Measurements from ENCODE around the gene CHI3L1. TPM values are rescaled to one million over a fixed set of nuclear protein-coding genes. Genes with fewer than 3 reads are reported as not detected.

The CHI3L1 gene
- total RNA-seq, 1 donor from 2014 or later: not detected

DNA sequence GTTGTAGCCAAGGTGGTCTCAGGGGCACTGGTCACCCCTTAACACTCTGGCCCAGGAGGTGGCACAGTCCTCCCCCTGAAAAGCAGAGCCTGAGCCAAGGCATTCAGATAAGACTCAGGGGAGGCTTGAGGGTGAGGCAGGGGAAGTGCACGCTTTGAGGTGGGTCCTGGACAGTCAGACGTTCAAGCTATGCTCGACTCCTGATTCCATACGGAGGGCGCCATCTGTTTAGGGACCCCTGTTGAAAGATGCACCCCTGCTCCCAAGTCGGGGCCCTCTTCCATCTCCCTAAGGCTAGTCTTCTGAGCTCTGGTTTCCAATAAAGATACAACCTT is 12.9 kb upstream of the CHI3L1 start:
- Mint-ChIP-seq H3K27ac (no peak overlapping the region), H3K36me3 (no peaks in the 10 kb centered on the region), H3K9me3 (peaks cover 4% of the 10 kb centered on the region), H3K4me1 (ENCODE audit: unreplicated experiment) (peaks cover 3% of the 10 kb centered on the region), H3K4me3 (no peak overlapping the region), H3K27me3 (peaks cover 26% of the 10 kb centered on the region)
- TF ChIP-seq, protein P1, sequence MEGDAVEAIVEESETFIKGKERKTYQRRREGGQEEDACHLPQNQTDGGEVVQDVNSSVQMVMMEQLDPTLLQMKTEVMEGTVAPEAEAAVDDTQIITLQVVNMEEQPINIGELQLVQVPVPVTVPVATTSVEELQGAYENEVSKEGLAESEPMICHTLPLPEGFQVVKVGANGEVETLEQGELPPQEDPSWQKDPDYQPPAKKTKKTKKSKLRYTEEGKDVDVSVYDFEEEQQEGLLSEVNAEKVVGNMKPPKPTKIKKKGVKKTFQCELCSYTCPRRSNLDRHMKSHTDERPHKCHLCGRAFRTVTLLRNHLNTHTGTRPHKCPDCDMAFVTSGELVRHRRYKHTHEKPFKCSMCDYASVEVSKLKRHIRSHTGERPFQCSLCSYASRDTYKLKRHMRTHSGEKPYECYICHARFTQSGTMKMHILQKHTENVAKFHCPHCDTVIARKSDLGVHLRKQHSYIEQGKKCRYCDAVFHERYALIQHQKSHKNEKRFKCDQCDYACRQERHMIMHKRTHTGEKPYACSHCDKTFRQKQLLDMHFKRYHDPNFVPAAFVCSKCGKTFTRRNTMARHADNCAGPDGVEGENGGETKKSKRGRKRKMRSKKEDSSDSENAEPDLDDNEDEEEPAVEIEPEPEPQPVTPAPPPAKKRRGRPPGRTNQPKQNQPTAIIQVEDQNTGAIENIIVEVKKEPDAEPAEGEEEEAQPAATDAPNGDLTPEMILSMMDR (conservative IDR thresholded peaks at IDR 0.05): no peak
- no peak for DNase-seq (ENCODE audit: extremely low spot score, unreplicated experiment)

DNA sequence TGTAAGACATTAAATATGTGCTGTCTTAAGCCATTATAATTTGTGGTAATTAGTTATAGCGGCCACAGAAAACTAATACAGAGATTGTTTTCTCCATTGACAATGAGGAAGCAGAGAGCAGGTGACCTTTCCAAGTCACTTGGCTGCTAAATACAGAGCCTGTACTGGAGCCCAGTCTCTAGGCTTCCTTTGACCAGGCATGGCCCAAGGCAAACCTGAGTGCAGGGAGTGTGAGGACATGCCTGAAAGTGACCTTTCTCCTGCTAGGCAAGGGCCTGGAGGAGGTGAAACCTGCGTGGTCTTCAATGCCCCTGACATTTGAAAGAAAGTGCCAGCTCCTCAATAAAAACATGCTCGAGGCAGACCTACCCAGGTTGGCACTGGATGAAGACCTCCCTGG is 12.5 kb upstream of the CHI3L1 start:
- DNase-seq (ENCODE audit: extremely low spot score, unreplicated experiment): no peak
- H3K4me3 Mint-ChIP-seq: no peak overlapping the region
- H3K9me3 Mint-ChIP-seq: peaks cover 4% of the 10 kb centered on the region
- H3K36me3 Mint-ChIP-seq: no peaks in the 10 kb centered on the region
- TF ChIP-seq, protein P1 (conservative IDR thresholded peaks at IDR 0.05): no peak
- peaks cover 3% of the 10 kb centered on the region for H3K4me1 Mint-ChIP-seq (ENCODE audit: unreplicated experiment)
- H3K27me3 Mint-ChIP-seq: peaks cover 26% of the 10 kb centered on the region
- H3K27ac Mint-ChIP-seq: no peak overlapping the region

DNA sequence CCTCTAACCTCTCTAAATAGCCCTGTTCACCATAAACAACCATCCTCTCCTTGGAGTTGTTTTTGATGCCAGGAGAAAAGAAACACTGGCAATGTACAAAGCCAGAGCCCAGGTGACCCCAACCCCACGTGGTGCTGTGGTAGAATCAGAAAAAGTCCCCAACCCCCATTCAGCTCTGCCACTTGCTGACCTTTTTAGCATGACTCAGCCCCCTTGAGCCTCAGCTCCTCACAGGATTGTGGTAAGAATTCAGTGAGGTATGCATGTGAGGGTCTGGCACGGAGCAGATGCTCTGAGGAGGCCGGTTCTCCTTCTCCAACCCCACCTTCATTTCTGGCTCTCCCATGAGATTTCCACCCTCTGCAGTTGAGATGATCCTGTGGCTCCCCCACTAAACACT is 11.1 kb upstream of the CHI3L1 start:
- Mint-ChIP-seq H3K9me3 (peaks cover 4% of the 10 kb centered on the region), H3K4me1 (ENCODE audit: unreplicated experiment) (peaks cover 3% of the 10 kb centered on the region), H3K27ac (no peak overlapping the region), H3K36me3 (no peaks in the 10 kb centered on the region), H3K4me3 (no peak overlapping the region), H3K27me3 (peaks cover 26% of the 10 kb centered on the region)
- TF ChIP-seq, protein P1 (conservative IDR thresholded peaks at IDR 0.05): no peak
- DNase-seq (ENCODE audit: extremely low spot score, unreplicated experiment): no peak

DNA sequence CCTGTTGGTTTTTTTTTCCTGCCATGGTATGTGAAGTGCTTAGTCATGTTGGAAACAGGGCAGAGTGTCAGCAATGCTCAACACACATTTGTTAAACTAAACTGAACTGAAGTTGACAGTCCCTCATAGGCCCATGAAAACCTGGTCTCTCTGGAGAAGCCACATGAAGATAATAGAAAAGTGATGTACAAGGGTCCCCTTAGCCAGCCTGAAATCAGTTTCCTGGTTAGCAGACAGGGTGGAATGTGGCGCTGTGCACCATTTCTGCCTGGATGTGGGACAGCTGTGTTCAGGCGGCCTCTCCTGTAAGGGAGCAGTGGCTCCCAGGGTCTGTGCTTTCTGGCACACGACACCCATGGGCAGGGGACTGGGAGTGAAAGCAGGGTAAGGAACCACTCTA is 9.9 kb upstream of the CHI3L1 start:
- H3K4me3 Mint-ChIP-seq: no peak overlapping the region
- H3K9me3 Mint-ChIP-seq: peaks cover 3% of the 10 kb centered on the region
- no peaks in the 10 kb centered on the region for H3K36me3 Mint-ChIP-seq
- peaks cover 21% of the 10 kb centered on the region for H3K27me3 Mint-ChIP-seq
- TF ChIP-seq, protein P1 (conservative IDR thresholded peaks at IDR 0.05): peak; percentile 24
- no peak overlapping the region for H3K27ac Mint-ChIP-seq
- no peaks in the 10 kb centered on the region for H3K4me1 Mint-ChIP-seq (ENCODE audit: unreplicated experiment)
- DNase-seq (ENCODE audit: extremely low spot score, unreplicated experiment): no peak

DNA sequence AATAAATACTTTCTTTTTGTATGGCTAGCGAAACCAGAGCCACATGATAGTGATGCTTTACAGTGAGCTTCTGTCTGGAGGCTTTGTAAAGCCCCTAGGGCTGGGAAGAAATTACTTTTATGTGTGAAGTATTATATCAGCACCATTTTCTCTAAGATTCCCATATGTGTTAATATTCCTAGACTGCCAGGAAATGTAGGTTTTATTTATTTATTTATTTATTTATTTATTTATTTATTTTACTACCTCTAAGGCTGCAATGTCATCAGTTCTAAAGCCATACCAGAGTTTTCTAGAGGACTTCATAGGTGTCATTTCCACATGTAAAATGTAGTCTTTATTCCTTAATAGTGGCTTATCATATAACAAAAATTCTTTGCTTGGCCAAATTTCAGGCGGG is 4.4 kb upstream of the CHI3L1 start:
- Mint-ChIP-seq H3K4me3 (no peak overlapping the region), H3K4me1 (ENCODE audit: unreplicated experiment) (peaks cover 14% of the 10 kb centered on the region), H3K36me3 (no peaks in the 10 kb centered on the region), H3K27me3 (peaks cover 12% of the 10 kb centered on the region), H3K27ac (no peak overlapping the region), H3K9me3 (no peaks in the 10 kb centered on the region)
- DNase-seq (ENCODE audit: extremely low spot score, unreplicated experiment): no peak
- TF ChIP-seq, protein P1 (conservative IDR thresholded peaks at IDR 0.05): no peak

DNA sequence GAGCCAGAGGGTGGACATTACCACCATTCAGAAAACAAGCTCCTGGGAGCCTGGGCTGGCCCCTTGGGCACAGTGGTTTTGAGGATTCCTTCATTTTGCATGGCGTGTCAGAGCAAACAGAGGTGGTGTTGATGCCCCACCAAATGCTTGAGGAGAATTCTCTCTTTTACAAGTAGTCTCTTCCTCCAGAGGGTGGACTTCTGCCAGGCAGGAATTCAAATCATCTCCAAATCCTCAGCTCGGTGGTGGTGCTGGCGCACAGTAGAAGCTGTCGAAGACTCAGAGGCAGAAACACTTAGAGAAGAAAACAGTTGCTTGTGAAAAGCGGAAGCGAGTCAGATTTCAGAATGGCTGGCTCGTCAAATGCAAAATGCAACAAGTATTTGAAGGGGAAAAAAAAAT is 3.4 kb upstream of the CHI3L1 start:
- Mint-ChIP-seq H3K4me1 (ENCODE audit: unreplicated experiment) (peaks cover 17% of the 10 kb centered on the region), H3K36me3 (no peaks in the 10 kb centered on the region), H3K9me3 (no peaks in the 10 kb centered on the region), H3K27ac (no peak overlapping the region), H3K4me3 (no peak overlapping the region), H3K27me3 (peaks cover 12% of the 10 kb centered on the region)
- DNase-seq (ENCODE audit: extremely low spot score, unreplicated experiment): no peak
- TF ChIP-seq, protein P1 (conservative IDR thresholded peaks at IDR 0.05): no peak

All from type B pancreatic cell (in vitro differentiated cells).